HG02588 (cell line): ENCODE data around the gene HPCAL1.

Source experiments
- ATAC-seq: cut with Tn5 transposase; IDR thresholded peaks from one replicate; pipeline ENCODE4 v1.9.1; 2021; ENCODE audit warnings: mild to moderate bottlenecking, moderate library complexity; ENCODE audit not compliant: unreplicated experiment

HPCAL1 gene

DNA sequence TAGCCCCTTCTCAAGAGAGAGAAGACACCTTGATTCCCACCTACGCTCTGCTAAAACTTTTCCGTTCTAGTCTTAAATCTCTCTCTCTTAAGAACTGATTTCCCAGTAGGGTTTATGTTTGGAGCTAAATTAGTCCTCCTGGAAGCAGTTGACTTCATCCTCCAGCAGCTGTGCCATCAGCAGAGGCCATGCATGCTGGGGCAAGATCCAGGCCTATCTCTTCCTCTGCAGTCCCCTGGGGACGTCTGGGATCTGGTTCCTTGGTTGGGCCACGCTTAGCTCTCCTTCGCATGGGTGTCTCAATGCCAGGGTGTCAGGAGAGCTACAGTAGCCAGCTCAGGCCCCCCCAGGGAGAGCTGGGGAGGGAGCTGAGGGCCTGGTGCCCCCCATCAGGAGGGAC is 49.7 kb downstream of the HPCAL1 start:
- ATAC-seq = no peak

DNA sequence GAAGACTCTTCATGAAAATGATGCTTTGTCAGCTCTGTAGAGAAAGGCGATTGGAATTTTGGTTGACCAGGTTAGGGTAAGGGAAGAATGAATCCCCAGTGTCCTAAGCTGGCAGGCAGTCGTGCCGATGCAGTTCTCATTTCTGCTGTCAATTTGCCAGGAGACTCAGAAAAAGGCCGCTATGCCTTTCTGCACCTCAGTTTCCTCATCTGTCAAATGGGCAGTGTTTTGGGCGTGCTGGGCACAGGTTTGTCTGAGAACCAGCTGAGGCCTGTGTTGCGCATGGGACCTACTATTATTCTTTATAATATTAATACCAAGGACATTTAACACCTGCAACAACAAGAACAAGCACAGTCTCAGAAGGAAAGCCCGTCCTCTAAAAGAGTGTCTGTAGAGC is 50.3 kb downstream of the HPCAL1 start:
- ATAC-seq = no peak

DNA sequence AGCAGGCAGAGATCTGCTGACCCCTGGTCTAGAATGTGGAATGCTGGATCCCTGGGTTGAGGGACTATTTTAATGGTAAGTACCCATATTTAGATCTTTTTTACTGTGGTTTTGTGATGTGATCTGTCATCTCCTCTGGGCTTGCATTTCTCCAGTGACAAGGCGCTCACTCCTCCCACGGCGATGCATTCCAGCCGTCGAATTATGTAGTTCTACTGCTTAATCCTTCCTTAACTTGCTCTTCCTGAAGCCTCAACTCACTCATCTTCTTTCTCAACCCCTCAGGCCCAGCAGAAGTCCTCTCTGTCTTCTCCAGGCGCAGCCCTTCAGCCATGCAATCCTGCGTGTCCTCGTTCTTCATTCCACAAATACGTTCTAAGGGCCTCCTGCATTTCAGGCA is 51.2 kb downstream of the HPCAL1 start:
- ATAC-seq = no peak

DNA sequence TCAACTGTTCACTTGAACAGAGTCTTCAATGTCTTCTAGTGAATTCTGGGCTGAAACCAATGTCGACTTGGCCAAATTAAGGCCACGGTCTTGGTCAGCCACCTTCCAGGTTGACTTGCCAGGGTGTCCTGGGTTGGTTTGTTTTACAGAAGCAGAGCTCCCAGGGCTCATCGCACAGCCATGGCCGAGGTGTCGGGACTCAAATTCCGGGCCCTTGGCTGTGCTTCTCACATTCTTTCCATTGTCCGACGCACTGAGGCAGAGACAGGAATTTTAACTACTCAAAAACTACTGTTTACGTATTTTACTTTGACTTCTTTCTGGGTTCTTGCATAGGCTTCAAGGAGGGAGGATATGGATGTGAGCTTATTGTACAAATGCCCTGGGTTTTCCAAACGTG is 51.7 kb downstream of the HPCAL1 start:
- ATAC-seq = no peak

DNA sequence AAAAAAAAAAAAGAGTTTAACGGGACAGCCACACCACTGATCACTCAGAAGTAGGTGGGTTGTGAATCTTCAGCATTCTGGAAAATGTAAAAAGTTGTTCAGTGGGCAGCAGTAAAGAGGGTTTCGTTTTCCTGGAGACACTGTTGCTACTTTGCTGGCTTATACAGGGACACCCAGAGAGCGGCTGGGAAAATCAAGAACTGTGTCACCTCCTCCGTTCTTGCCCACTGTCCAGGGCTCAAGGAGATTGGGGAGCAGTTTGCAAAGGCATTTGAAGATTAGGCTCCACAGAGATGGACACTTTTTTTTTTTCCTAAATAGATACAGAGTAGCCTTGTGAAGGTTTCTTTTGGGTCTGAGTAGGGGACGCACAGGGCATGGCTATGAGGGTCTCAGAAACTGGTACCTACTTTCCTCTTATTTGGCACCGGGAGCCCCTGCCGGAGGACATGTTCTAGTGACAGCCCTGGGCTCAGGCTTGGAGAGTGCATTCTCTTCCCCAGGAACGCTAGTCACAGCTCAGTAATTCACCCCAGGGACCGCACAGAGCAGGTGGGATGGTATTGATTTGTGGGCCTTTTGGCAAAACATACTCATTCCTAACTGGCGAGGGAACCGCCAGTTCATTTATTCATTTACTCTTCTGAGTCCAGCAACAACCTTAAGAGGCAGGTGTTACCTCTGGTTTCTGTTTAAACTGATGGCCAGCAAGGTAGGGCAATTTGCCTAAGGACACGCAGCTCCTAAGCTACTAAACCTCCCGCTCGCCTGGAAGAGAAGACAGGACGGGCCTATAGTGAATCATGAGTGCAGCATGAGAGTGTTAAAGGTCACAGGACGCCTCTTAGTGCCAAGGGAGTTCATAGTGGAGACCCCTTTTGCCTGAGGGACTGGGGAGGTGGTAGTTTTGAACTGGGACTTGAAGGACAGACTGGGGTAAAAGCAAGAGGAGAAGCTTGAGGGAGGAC is 53.1 kb downstream of the HPCAL1 start:
- ATAC-seq = no peak

DNA sequence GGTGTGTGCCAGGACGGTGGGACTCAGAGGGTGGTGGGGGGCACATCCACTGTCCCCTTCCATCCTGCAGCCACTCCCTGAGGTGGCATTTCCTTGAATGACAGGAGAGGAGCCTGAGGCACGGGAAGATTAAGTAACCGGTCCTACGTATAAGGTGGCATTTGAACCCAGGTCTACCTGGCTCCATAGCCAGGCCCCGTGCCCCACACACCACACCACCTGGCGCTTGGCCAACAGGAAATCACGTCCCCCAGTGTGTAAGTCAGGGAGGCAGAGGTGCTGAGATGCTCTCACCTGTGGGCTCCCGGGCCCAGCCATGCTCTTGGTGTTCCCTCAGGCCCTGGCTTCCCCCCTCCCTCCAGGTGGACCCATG is 53.7 kb downstream of the HPCAL1 start:
- ATAC-seq = no peak

DNA sequence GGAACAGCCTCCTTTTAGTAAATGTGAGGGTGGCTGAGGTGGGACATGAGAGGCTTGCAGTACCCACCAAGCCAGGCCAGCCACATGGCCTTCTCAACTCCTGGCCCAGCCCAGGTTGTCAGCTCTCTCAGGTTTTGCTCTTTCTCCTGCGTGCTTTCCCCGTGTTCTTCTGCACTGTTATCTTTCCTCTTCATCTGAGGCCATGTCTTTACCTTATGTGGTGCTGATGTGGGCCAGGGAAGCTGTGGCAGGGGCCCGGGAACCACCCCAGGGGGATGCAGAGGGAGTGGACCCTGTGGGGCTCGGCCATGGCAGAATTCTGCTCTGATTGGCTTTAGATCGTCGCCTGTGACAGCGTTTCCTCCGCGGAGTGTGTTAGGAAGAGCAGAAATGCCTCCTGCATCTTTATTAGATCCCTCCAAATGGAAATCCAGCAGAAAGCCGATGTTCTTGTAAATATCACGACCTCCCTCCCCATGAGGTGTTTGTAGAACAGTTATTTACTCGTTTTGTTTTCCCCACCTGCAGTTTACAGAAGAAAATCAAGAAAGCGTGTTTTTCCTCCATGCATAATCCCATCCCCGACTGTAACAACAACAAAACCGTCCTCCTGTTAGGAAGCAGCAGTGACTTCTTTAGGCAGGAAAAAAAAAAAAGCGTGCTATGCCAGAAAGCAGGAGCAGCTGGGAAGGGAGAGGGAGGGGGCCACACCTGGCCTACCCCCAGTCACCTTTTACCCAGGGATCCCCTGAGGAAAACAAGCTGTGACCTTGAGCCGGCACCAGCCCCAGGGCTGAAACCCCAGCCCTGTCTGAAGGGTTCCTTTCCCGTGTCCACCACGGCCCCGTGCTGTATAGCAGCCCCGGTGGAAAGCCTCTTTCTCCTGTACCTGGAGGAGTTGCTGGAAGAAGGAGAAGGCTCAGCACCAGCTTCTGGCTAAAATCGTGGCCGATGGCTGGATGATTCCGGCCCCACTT is 54.8 kb downstream of the HPCAL1 start:
- ATAC-seq = no peak

DNA sequence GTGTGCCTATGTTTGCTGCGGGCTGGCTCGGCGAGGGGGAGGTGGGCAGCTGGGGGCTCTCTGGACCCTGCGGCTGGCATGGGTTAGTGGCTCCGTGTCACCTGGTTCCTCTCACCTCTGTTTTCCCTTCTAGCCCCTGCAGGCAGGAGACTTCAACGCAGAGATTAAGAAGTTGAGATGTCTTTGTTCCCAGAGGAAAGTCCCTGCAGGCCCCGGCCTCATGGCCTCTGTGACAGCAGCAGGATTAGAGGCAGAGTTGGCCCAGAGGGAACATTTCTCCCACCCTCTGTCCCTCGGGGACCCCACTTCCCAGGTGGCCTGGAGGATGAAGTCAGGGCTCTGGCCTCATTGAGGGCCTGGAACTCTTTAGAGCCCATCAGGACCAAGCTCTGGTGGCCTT is 56.5 kb downstream of the HPCAL1 start:
- ATAC-seq = no peak

DNA sequence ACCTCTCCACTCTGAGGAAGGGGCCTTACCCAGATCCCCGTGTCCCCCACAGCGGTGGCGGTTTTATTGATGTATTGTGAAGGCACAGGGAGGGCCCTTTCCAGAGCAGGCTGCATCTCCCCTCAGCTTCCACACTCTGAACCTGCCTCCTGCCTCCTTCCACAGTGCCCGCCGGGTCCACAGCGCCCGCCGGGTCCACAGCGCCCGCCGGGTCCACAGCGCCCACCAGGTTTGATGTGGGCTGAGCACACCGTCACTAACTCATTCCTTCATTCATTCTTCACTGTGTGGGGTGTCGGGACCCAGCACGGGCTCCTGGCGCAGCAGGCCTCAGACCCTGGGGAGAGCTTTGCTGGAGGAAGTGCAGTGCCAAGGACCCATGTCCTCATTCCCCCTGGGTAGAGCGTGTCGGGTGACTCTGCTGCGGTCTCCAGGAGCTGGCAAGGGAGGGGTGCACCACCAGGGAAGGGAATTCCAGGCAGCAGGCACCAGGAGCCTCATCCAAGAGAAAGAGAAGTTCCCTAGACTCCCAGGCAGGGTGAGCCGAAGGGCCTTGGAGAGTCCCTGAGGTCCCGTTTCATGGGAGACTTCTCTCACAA is 57.1 kb downstream of the HPCAL1 start:
- no peak for ATAC-seq

DNA sequence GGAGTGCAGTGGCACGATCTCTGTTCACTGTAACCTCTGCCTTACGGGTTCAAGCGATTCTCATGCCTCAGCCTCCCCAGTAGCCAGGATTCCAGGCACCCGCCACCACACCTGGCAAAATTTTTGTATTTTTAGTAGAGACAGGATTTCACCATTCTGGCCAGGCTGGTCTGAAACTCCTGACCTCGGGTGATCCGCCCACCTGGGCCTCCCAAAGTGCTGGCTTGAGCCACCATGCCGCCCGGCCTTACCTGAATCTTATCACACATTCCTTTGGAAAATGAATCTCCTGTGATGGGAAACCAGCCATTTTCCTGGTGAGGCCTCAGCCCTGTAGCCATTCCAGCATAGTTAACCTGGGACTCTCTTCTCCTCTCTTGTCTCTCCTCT is 57.8 kb downstream of the HPCAL1 start:
- ATAC-seq = no peak

DNA sequence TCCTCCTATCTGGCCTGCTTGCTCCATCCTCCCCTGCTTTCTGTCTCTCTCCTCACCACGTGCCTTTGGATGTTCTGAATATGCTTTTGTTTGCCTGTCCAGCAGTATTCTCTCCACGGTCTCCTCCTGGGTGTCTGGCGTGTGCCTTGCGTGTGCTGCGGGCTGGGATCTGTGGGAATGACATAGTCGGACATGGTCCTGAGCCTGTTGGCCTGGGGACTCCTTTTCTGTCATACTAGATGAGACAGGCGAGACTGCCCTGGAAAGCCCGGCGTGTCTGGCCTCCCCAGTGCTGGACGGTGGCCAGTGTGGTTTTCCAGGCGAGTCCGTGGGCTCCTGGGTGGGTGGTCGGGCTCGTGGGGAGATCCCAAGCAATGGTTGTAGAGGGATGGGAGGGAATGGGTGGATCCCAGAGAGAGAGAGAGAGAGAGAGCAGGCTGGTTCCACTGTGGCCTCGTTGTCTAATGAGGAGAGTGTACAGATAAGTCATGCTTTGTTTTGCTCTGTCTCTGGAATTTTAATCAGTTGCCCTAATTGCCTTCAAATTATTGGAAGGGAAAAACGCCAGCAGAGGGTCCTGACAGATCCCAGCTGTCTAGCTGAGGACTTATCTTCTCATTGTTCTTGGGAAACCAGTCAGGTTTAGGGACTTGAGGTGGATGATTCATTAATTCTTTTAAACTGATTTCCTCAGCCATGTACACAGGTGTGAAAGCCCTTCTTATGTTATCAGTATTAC is 58.3 kb downstream of the HPCAL1 start:
- no peak for ATAC-seq

DNA sequence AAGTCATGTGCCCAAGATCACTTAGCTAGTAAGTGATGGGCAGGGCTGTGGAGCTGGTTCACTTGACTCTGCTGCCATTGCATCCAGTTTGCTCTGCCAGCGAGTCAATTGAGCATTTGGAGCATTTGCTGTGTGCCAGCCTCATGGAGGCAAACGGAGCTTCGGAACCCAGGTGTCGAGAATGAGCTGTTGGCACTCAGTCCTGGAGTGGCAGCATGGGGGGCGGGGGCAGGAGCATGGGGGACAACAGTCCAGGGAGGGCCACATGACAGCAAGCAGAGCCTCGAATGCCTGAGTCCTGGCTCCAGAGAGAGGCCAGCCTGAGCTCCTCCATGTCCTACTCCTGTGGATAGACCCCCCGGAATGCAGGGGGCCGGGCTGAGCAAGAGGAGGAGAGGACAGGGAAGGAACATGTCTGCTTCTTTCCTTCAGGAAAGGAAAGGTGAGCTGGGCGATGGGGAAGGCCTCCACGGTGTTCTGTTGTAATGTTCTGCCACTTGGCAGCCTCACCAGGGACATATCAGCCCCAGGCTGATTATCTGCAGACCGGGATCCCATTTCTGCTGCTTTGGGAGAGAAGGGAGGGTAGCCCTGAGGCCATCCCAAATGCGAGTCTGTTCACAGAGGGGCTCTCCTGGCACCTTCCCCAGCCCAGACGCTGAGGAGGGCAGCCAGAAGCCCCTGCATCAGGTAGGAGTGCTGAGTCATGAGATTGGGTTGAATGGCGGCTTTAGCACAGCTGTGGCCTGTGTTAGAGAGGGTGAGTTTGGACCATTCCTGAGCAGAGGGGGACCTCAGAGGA is 59.6 kb downstream of the HPCAL1 start:
- no peak for ATAC-seq

DNA sequence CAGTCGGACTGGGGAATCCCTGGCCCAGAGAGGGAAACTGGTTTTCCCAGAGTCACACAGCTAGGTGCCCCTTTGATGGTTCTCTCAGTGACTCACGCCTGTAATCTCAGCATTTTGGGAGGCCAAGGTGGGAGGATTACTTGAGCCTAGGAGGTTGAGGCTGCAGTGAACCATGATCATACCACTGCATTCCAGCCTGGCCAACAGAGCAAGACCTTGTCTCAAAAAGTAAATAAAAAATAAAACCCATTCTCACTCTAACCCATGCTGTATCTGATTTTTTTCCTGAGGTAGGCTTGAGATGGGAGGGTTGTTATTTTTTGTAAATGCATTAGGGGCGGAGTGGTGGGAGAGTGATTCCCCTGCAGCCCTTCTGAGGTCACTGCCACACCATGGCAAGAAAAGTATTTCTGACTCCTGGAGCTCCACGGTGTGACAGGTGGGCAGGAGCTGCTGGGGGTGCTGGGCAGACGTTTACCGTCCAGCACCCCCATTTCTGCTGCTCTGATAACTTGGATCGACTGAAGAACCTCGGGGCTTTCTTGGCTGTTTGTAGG is 60.3 kb downstream of the HPCAL1 start:
- no peak for ATAC-seq

DNA sequence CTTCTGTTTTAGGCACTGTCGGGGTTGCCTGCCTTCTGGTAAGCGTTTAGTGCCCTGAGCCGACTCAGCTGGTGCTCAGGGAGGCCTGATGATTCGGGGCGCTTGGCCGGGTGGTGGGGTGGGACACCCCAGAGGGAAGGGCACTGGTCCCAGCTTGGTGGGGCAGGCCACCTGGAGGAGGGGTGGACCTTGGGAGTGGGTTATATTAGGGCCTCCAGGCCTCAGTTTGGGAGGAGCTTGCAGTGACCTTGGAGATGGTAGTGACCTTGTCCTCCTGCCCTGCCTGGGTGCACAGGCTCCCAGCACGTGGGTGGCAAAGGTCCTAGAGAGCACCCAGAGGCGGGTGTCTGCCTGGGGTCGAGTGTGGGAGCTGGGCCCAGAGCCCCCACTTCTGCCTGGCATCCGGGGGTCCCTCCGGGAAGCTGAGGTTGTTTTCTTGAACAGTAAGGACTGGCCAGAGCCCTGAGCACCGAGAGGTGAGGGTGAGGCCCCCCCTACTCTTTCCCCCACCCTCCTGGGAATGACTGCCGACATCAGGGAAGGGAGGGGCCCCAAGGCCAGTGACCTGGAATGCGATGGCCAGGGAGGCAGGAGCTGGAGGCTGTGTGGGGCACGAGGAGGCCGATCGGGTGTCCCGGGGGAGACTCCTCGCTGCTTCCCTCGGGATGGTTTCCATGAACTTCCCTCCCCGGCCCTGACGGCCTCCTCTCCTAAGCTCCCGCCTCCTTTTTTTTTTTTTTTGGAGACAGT is 61.3 kb downstream of the HPCAL1 start:
- ATAC-seq = no peak

DNA sequence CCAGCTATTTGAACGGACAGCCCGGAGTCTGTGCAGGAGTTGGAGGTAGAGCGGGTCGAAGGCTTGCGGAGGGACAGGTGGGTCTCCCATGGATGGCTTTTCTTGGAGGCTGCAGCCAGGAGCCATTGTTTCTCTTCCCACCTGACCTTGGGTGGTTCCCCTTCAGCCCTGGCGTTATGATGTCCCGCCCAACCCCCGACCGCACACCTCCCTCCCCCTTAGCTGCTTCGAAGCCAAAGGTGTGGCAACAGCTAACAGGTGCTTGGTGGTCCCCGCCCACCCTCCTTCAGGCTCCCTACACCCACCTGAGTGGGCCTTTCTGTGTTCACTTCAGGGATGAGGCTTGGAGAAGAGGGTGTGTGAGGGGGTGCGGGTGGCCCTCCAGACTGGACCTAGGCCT is 62.7 kb downstream of the HPCAL1 start:
- no peak for ATAC-seq

DNA sequence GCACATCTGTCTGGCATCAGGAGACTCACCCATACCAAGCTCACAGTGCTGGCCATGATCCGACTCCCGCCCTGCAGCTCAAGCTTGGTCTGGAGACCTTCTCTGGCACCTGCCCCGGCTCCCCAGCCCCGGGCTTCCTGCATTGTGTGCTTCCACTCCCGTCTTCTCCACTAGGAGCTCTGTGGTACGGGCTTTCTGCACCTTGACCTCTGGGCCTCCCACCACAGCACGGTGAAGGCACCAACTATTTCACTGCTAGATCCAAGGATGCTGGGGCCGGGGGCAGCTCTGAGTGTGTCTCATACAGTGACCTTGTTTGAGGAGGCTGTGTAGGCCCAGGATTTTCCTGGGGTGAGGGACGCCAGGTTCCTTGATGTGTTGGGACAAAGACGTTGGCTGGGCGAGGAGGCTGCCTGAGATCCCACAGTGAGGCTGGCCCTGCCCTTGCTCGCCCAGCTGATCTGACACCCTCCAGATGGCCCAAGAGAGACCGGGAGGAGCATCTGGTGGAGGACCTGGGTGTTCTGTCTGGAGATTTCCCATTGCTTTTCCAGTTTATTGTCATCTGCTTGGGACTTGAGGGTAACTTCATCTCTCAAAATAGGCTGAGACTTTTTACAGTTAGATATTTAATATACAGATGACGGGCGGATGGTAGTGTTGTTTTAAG is 64.0 kb downstream of the HPCAL1 start:
- ATAC-seq = no peak

DNA sequence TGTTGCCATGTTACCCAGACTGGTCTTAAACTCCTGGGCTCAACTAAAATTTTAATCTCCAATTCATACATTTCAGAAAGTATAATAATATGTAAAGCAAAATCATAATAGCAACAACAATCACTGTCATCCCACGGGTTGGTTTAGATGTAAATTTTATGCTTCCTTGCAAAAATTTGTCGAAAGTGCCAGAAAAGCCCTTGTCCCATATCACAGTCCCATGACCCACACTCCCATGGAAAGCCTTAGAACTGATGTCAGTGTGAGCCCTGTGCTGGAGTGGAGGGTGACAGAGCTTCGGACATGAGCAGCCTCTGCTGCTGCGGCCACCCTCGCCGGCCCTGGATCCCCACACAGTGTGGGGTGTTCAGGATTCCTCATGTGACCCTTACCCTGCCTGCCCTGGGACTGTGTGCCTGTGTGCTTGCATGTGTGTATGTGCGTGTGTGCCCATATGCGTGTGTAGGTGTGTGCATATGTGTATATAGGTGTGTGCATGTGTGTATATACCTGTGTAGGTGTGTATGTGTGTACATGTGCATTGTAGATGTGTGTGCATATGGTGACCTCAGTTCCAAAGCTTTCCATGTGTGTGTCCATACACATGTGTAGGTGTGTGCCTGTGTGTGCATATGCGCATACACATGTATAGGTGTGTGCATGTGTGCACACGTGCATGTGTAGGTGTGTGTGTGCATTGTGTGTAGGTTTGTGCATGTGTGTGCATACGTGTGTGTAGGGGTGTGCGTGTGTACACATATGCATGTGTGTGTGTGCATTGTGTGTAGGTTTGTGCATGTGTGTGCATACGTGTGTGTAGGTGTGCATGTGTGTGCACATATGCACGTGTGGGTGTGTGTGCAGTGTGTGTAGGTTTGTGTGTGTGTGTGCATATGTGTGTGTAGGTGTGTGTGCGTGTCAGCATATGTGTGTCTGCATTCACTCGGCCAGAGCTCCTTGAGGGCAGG is 65.1 kb downstream of the HPCAL1 start:
- no peak for ATAC-seq
